Measurements from ENCODE around the gene TGFBR2. TPM values are rescaled to one million over a fixed set of nuclear protein-coding genes. Genes with fewer than 3 reads are reported as not detected.

TGFBR2 gene
- total RNA-seq, 1 donor from 2014 or later, result 26.1 TPM

- no peak overlapping the region for H3K4me3 Mint-ChIP-seq
Measured at GRCh38 chr3:30596152-30596551, 10.2 kb upstream of the TGFBR2 start.

DNA sequence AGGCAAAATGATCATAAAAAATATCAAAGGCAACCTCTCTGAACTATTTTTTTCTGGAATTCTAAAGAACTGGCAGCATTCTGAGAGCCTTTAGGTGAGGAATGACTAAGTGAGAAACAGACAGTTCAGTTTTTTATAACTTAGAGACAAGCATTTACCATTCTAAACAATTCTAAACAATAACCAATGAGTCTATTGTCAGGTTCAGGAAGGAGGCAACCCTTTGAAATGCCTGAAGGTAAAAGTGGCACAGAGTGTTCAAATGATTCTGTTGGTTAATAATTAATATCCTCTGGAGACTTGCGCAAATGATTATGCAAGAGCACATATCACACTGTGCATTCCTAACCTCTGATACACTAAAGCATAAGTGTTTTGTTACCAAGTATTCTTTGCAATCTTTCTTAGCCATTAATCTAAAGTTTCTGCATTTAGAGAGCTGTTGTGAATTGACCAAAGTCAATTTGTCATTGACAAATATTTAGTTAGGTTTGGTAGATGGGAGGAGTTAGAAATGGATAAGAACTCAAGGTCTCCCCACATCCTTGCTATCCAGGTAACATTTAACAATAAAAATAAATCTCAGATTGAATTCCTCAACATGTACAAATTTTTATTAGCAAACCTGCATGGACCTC is 9.2 kb upstream of the TGFBR2 start:
- DNase-seq (ENCODE audit: extremely low spot score, unreplicated experiment), result no peak
- Mint-ChIP-seq H3K36me3 (no peaks in the 10 kb centered on the region), H3K27me3 (no peaks in the 10 kb centered on the region), H3K27ac (peak overlapping the region; percentile 85), H3K9me3 (peaks cover 6% of the 10 kb centered on the region), H3K4me3 (peak overlapping the region; percentile 48), H3K4me1 (ENCODE audit: unreplicated experiment) (peaks cover 18% of the 10 kb centered on the region)
- TF ChIP-seq, protein P1, sequence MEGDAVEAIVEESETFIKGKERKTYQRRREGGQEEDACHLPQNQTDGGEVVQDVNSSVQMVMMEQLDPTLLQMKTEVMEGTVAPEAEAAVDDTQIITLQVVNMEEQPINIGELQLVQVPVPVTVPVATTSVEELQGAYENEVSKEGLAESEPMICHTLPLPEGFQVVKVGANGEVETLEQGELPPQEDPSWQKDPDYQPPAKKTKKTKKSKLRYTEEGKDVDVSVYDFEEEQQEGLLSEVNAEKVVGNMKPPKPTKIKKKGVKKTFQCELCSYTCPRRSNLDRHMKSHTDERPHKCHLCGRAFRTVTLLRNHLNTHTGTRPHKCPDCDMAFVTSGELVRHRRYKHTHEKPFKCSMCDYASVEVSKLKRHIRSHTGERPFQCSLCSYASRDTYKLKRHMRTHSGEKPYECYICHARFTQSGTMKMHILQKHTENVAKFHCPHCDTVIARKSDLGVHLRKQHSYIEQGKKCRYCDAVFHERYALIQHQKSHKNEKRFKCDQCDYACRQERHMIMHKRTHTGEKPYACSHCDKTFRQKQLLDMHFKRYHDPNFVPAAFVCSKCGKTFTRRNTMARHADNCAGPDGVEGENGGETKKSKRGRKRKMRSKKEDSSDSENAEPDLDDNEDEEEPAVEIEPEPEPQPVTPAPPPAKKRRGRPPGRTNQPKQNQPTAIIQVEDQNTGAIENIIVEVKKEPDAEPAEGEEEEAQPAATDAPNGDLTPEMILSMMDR (conservative IDR thresholded peaks at IDR 0.05), result no peak

More at GRCh38 chr3:30596152-30596551, 10.2 kb upstream of the TGFBR2 start:
- Mint-ChIP-seq H3K9me3 (no peaks in the 10 kb centered on the region), H3K36me3 (no peaks in the 10 kb centered on the region), H3K27me3 (no peaks in the 10 kb centered on the region), H3K27ac (no peak overlapping the region), H3K4me1 (ENCODE audit: unreplicated experiment) (peaks cover 18% of the 10 kb centered on the region)
- TF ChIP-seq, protein P1 (conservative IDR thresholded peaks at IDR 0.05), result no peak
- DNase-seq (ENCODE audit: extremely low spot score, unreplicated experiment), result no peak

GRCh38 chr3:30597769-30598134 is 8.6 kb upstream of the TGFBR2 start:
- peak overlapping the region; percentile 85 for H3K27ac Mint-ChIP-seq
- H3K4me1 Mint-ChIP-seq (ENCODE audit: unreplicated experiment), result peaks cover 18% of the 10 kb centered on the region
- no peak overlapping the region for H3K4me3 Mint-ChIP-seq
- no peaks in the 10 kb centered on the region for H3K36me3 Mint-ChIP-seq
- H3K27me3 Mint-ChIP-seq, result no peaks in the 10 kb centered on the region
- TF ChIP-seq, protein P1 (conservative IDR thresholded peaks at IDR 0.05), result no peak
- H3K9me3 Mint-ChIP-seq, result peaks cover 6% of the 10 kb centered on the region
- DNase-seq (ENCODE audit: extremely low spot score, unreplicated experiment), result no peak

- no peaks in the 10 kb centered on the region for H3K27me3 Mint-ChIP-seq
- peaks cover 6% of the 10 kb centered on the region for H3K9me3 Mint-ChIP-seq
- peaks cover 18% of the 10 kb centered on the region for H3K4me1 Mint-ChIP-seq (ENCODE audit: unreplicated experiment)
- no peak for DNase-seq (ENCODE audit: extremely low spot score, unreplicated experiment)
- H3K4me3 Mint-ChIP-seq, result no peak overlapping the region
- peak overlapping the region; percentile 2 for H3K27ac Mint-ChIP-seq
- H3K36me3 Mint-ChIP-seq, result no peaks in the 10 kb centered on the region
- TF ChIP-seq, protein P1 (conservative IDR thresholded peaks at IDR 0.05), result no peak
Measured at GRCh38 chr3:30598668-30599545, 7.5 kb upstream of the TGFBR2 start.

DNA sequence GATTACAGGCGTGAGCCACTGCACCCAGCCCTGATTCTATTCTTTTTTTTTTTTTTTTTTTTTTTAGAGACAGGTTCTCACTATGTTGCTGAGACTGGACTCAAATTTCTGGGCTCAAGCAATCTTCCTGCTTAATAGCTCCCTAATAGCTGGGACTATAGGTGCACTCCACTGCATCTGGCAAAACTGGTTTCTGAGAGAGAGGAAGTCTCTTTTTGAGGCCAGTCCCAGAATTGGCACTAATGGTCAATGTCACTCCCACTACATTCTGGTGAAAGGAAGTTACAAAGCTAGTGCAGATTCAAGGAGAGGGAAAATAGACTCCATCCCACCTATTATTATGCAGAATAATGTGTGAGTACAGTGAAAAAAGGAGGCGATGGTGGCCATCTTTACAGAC is 5.8 kb upstream of the TGFBR2 start:
- H3K4me1 Mint-ChIP-seq (ENCODE audit: unreplicated experiment), result peaks cover 24% of the 10 kb centered on the region
- H3K27me3 Mint-ChIP-seq, result peaks cover 11% of the 10 kb centered on the region
- peaks cover 6% of the 10 kb centered on the region for H3K9me3 Mint-ChIP-seq
- DNase-seq (ENCODE audit: extremely low spot score, unreplicated experiment), result no peak
- no peaks in the 10 kb centered on the region for H3K36me3 Mint-ChIP-seq
- TF ChIP-seq, protein P1 (conservative IDR thresholded peaks at IDR 0.05), result no peak
- H3K27ac Mint-ChIP-seq, result peak overlapping the region; percentile 11
- no peak overlapping the region for H3K4me3 Mint-ChIP-seq
